ENCODE data around the gene CD6. TPM values are rescaled to one million over a fixed set of nuclear protein-coding genes. Genes with fewer than 3 reads are reported as not detected.

Gene CD6
- total RNA-seq, 1 experiment from 2014 or later, result not detected

GRCh38 chr11:61009392-61010275, 38.2 kb downstream of the CD6 start:
- Mint-ChIP-seq H3K4me3 (no peak overlapping the region; a peak in 1 of 5 replicates), H3K27me3 (ENCODE audit: low read depth) (peaks cover 97% of the 10 kb centered on the region), H3K9me3 (no peaks in the 10 kb centered on the region), H3K4me1 (peaks cover 13 to 44% of the 10 kb centered on the region in 2 experiments), H3K27ac (no peak overlapping the region), H3K36me3 (ENCODE audit: insufficient read depth in 1 of 3, low read depth in 3 of 3) (no peaks in the 10 kb centered on the region)
- Histone ChIP-seq H3K27ac (ENCODE audit: insufficient read length, low read depth, low read length) (no peak overlapping the region), H3K18ac (ENCODE audit: insufficient read length, low read depth, low read length) (no peak overlapping the region), H3K4me2 (ENCODE audit: insufficient read depth, insufficient read length, low read length) (no peak overlapping the region), H4K5ac (ENCODE audit: insufficient read length, low read depth, low read length) (no peak overlapping the region), H3K79me2 (ENCODE audit: insufficient read depth, low read length) (no peaks in the 10 kb centered on the region), H2BK20ac (ENCODE audit: low read depth, low read length, poor library complexity, severe bottlenecking) (no peak overlapping the region), H4K8ac (replicated peaks; ENCODE audit: insufficient read length, low read depth, low read length) (no peak overlapping the region), H2BK12ac (ENCODE audit: insufficient read length, low read depth, low read length) (no peak overlapping the region), H2BK15ac (ENCODE audit: low read depth, low read length) (no peak overlapping the region), H3K23ac (ENCODE audit: insufficient read length, low read depth, low read length) (no peak overlapping the region), H2BK120ac (ENCODE audit: low read depth, low read length, poor library complexity, severe bottlenecking) (no peak overlapping the region), H2AK5ac (ENCODE audit: insufficient read length, low read length) (no peak overlapping the region), H3K4me1 (ENCODE audit: insufficient read depth, low read length) (no peaks in the 10 kb centered on the region), H3K56ac (ENCODE audit: insufficient read length, low read depth, low read length) (no peak overlapping the region), H3K27me3 (ENCODE audit: insufficient read depth, low read length) (peaks cover 50% of the 10 kb centered on the region; the same call in 1 of the 2 replicates), H4K20me1 (ENCODE audit: control insufficient read depth, insufficient read depth, insufficient read length) (peaks cover 2% of the 10 kb centered on the region), H3K23me2 (ENCODE audit: insufficient read length, low read depth, low read length, poor library complexity, severe bottlenecking) (peaks cover 9% of the 10 kb centered on the region), H2AFZ (ENCODE audit: low read length) (no peak overlapping the region), H3T11ph (ENCODE audit: low read length) (no peak overlapping the region), H4K91ac (ENCODE audit: insufficient read length, low read depth, low read length) (no peak overlapping the region), H3K9me3 (ENCODE audit: control insufficient read depth, low read depth, low read length) (no peaks in the 10 kb centered on the region), H3K4ac (ENCODE audit: low read depth, low read length) (no peak overlapping the region), H2BK5ac (ENCODE audit: insufficient read length, low read length) (no peak overlapping the region), H3K14ac (ENCODE audit: insufficient read depth, low read length) (no peak overlapping the region), H3K79me1 (ENCODE audit: insufficient read depth, low read depth, low read length, poor library complexity, severe bottlenecking) (no peaks in the 10 kb centered on the region), H3K9ac (ENCODE audit: extremely low read depth, insufficient read length, low read length) (no peak overlapping the region)
- no CpG with 5 or more reads among the region's 15 CpGs for WGBS (ENCODE audit: extremely low coverage, insufficient read length, low lambda C conversion rate)
- TF ChIP-seq CTCF (conservative IDR thresholded peaks at IDR 0.05), result no peak
- DNase-seq, result no peak

Measured in H9 (cell line).